ENCODE data around the gene NEUROD2.
"Not testable (repeated sequence)": the region's sequence is repeated elsewhere in the genome, so short reads cannot be mapped to it uniquely, and the experiment has no call there.

NEUROD2 gene

DNA sequence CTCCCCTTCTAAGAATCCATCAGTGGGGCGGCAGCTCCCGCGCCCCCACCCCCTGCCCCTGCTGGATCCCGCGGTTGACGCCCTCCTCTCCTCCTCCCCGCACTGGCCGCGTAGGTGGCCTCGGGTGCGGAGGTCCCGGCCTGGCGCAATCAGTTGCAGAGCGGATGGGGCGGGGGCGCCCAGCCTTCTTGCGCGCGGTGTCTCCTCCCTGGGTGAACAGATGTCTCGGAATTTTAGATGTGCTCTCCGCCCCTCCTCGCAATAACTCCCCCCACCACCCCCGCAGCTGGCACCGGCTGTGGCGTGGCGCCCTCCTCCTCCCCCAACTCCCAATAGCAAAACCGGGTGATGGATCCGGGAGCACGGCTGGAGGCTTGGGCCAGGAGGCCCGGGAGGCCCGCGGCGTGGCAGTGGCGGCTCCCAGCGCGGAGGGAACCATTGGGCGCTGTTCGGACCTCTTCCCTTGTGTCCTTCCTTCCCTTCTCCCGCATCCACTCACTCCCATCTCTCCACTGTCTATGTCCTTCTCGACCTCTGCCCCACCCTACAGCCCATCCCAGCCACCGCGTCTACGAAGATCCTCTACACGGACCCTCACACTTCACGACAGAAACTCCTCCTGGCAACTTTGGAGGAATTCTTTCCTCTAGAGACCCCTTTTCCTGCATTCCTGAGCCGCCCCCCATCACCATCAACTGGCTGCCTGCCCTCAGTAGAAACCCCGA is 11.0 kb downstream of the NEUROD2 start:
- H3K4me2 ChIP-seq (ENCODE audit: low read length): no peak overlapping the region
- peaks cover 88% of the 10 kb centered on the region for H3K27me3 ChIP-seq (ENCODE audit: control insufficient read depth, insufficient read depth, low read length)
- H3K4me1 ChIP-seq (ENCODE audit: control insufficient read depth, insufficient read depth, low read length): no peaks in the 10 kb centered on the region
- no peaks in the 10 kb centered on the region for H3K9me3 ChIP-seq (replicated peaks; ENCODE audit: low read length)
- H3K36me3 ChIP-seq (ENCODE audit: insufficient read depth, low read length): no peaks in the 10 kb centered on the region
- no peak overlapping the region for H3K9ac ChIP-seq (ENCODE audit: low read depth, low read length)
- no peak overlapping the region for H3K4me3 ChIP-seq (ENCODE audit: low read length)

GRCh38 chr17:39595928-39596510 is 11.7 kb downstream of the NEUROD2 start:
- Histone ChIP-seq H3K4me2 (ENCODE audit: low read length) (no peak overlapping the region), H3K9ac (ENCODE audit: low read depth, low read length) (no peak overlapping the region), H3K27me3 (ENCODE audit: control insufficient read depth, insufficient read depth, low read length) (peaks cover 87% of the 10 kb centered on the region), H3K36me3 (ENCODE audit: insufficient read depth, low read length) (no peaks in the 10 kb centered on the region), H3K4me1 (ENCODE audit: control insufficient read depth, insufficient read depth, low read length) (no peaks in the 10 kb centered on the region), H3K9me3 (replicated peaks; ENCODE audit: low read length) (no peaks in the 10 kb centered on the region), H3K4me3 (ENCODE audit: low read length) (no peak overlapping the region)

- H3K4me1 ChIP-seq (ENCODE audit: control insufficient read depth, insufficient read depth, low read length): no peaks in the 10 kb centered on the region
- no peaks in the 10 kb centered on the region for H3K36me3 ChIP-seq (ENCODE audit: insufficient read depth, low read length)
- H3K9me3 ChIP-seq (replicated peaks; ENCODE audit: low read length): no peaks in the 10 kb centered on the region
- no peak overlapping the region for H3K9ac ChIP-seq (ENCODE audit: low read depth, low read length)
- no peak overlapping the region for H3K4me2 ChIP-seq (ENCODE audit: low read length)
- H3K4me3 ChIP-seq (ENCODE audit: low read length): no peak overlapping the region
- H3K27me3 ChIP-seq (ENCODE audit: control insufficient read depth, insufficient read depth, low read length): peaks cover 80% of the 10 kb centered on the region
These were observed 12.4 kb downstream of the NEUROD2 start for GRCh38 chr17:39595294-39595693.

DNA sequence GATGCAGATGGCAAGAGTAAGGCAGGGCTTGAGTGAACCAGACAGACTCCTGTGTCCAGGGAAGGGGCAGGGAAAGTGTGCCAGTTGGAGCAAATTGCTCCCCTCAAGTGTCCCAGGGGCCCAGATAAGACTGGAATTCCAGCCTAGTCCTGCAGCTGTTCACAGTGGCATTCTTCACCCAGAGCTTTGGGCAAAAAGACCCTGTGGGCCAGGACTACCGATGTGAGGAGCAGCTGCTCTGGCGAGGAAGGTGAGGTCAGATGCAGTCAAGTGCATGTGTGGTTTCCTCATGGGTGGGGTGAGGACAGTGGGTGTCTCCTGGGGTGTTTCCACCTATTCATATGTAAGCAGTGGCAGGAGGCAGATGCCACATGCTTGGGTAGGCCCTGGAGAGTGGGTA is 14.3 kb downstream of the NEUROD2 start:
- Histone ChIP-seq H3K9me3 (replicated peaks; ENCODE audit: low read length) (no peaks in the 10 kb centered on the region), H3K27me3 (ENCODE audit: control insufficient read depth, insufficient read depth, low read length) (peaks cover 61% of the 10 kb centered on the region)

DNA sequence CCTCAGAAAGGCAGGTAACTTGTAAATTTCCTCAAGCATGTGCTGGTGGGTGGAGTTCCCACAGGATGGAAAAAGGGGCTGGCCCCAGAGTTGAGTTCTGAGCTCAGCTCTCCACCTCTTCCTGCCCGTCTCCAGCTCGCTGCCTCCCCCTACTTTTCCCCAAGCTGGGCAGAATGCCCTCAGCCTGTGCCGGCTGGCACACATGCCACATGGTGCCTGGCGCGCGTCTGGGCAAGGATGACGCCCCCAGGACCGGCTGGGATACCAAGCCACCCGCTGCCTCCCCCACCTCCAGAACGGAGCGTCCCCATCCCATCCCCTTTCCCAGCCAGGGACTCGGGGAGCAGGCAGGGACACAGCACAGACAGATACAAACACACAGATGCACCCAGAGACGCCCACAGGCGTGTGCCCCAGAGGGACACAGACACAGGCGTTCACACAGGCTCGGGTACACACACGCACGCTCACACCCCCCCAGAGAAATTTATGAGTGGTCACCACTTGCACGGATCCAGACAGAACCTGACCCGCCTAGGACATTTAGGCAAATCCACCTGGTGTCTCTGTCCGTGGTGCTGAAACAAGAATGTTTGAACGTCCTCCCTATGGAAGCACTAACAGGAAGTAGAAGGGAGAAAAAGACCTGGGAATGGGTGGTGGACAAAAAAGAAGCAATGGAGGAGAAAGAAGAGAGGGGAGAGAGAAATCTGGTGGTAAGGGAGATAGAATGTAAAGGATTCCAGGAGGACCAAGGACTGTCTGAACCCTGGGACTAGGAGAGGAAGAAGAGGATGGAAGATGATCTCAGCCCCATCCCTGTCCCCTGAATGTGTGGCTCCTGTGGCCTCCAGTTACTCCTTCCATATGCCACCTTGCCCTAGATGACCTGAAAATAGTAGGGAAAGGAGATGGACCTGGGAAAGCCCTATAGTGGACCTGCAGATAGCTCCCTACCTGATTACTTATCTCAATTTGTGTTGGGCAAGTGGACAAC is 15.5 kb downstream of the NEUROD2 start:
- H3K36me3 ChIP-seq (ENCODE audit: insufficient read depth, low read length): no peaks in the 10 kb centered on the region
- H3K4me1 ChIP-seq (ENCODE audit: control insufficient read depth, insufficient read depth, low read length): no peaks in the 10 kb centered on the region
- H3K9ac ChIP-seq (ENCODE audit: low read depth, low read length): no peak overlapping the region
- H3K4me2 ChIP-seq (ENCODE audit: low read length): no peak overlapping the region
- no peaks in the 10 kb centered on the region for H3K9me3 ChIP-seq (replicated peaks; ENCODE audit: low read length)
- H3K27me3 ChIP-seq (ENCODE audit: control insufficient read depth, insufficient read depth, low read length): peaks cover 54% of the 10 kb centered on the region
- no peak overlapping the region for H3K4me3 ChIP-seq (ENCODE audit: low read length)

More for the DNA sequence above, 14.3 kb downstream of the NEUROD2 start:
- H3K4me2 ChIP-seq (ENCODE audit: low read length): no peak overlapping the region
- H3K4me1 ChIP-seq (ENCODE audit: control insufficient read depth, insufficient read depth, low read length): no peaks in the 10 kb centered on the region
- no peak overlapping the region for H3K9ac ChIP-seq (ENCODE audit: low read depth, low read length)
- H3K4me3 ChIP-seq (ENCODE audit: low read length): no peak overlapping the region
- H3K36me3 ChIP-seq (ENCODE audit: insufficient read depth, low read length): no peaks in the 10 kb centered on the region

GRCh38 chr17:39590180-39590579 is 17.5 kb downstream of the NEUROD2 start:
- not testable (repeated sequence) for H3K4me1 ChIP-seq (ENCODE audit: control insufficient read depth, insufficient read depth, low read length); H3K36me3 ChIP-seq (ENCODE audit: insufficient read depth, low read length); H3K4me3 ChIP-seq (ENCODE audit: low read length); H3K4me2 ChIP-seq (ENCODE audit: low read length); H3K9me3 ChIP-seq (replicated peaks; ENCODE audit: low read length); H3K9ac ChIP-seq (ENCODE audit: low read depth, low read length)
- H3K27me3 ChIP-seq (ENCODE audit: control insufficient read depth, insufficient read depth, low read length): peaks cover 33% of the 10 kb centered on the region

GRCh38 chr17:39582658-39583057 is 25.1 kb downstream of the NEUROD2 start:
- H3K36me3 ChIP-seq (ENCODE audit: insufficient read depth, low read length): no peaks in the 10 kb centered on the region
- no peak overlapping the region for H3K9ac ChIP-seq (ENCODE audit: low read depth, low read length)
- H3K9me3 ChIP-seq (replicated peaks; ENCODE audit: low read length): no peaks in the 10 kb centered on the region
- no peaks in the 10 kb centered on the region for H3K4me1 ChIP-seq (ENCODE audit: control insufficient read depth, insufficient read depth, low read length)
- peaks cover 24% of the 10 kb centered on the region for H3K27me3 ChIP-seq (ENCODE audit: control insufficient read depth, insufficient read depth, low read length)
- no peak overlapping the region for H3K4me2 ChIP-seq (ENCODE audit: low read length)
- no peak overlapping the region for H3K4me3 ChIP-seq (ENCODE audit: low read length)

- Histone ChIP-seq H3K36me3 (ENCODE audit: insufficient read depth, low read length) (no peaks in the 10 kb centered on the region), H3K9ac (ENCODE audit: low read depth, low read length) (no peak overlapping the region), H3K9me3 (replicated peaks; ENCODE audit: low read length) (no peaks in the 10 kb centered on the region), H3K27me3 (ENCODE audit: control insufficient read depth, insufficient read depth, low read length) (peaks cover 24% of the 10 kb centered on the region), H3K4me1 (ENCODE audit: control insufficient read depth, insufficient read depth, low read length) (no peaks in the 10 kb centered on the region), H3K4me3 (ENCODE audit: low read length) (no peak overlapping the region), H3K4me2 (ENCODE audit: low read length) (no peak overlapping the region)
These were observed 26.0 kb downstream of the NEUROD2 start for GRCh38 chr17:39581759-39582085.

DNA sequence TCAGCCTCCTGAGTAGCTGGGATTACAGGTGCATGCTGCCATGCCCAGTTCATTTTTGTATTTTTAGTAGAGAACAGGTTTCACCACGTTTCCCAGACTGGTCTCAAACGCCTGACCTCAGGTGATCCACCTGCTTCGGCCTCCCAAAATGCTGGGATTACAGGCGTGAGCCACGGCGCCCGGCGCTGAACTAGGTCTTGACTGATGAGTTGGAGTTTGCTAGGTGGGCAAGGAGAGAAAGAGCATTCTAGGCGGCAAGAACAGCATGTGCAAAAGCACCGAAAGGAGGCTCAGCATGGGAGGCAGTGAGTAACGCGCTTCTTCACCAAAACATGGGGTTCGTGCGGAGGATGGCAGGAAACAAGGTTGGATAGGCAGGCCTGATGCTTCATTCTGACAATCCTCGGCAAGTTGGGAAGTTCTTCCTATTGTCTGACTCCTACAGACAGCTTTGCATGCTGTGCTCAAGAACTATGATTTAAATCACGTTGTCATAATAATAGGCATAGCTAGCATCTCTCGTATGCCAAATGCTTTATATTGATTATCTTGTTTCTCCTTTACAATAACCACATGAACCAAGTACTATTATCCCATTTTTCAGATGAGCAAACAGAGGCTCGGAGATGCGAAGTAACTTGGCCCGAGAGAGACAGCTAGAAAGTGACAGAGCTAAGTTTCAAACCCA is 26.5 kb downstream of the NEUROD2 start:
- no peak overlapping the region for H3K4me2 ChIP-seq (ENCODE audit: low read length)
- no peaks in the 10 kb centered on the region for H3K9me3 ChIP-seq (replicated peaks; ENCODE audit: low read length)
- H3K9ac ChIP-seq (ENCODE audit: low read depth, low read length): no peak overlapping the region
- no peaks in the 10 kb centered on the region for H3K4me1 ChIP-seq (ENCODE audit: control insufficient read depth, insufficient read depth, low read length)
- no peaks in the 10 kb centered on the region for H3K36me3 ChIP-seq (ENCODE audit: insufficient read depth, low read length)
- H3K27me3 ChIP-seq (ENCODE audit: control insufficient read depth, insufficient read depth, low read length): peaks cover 24% of the 10 kb centered on the region
- H3K4me3 ChIP-seq (ENCODE audit: low read length): no peak overlapping the region

DNA sequence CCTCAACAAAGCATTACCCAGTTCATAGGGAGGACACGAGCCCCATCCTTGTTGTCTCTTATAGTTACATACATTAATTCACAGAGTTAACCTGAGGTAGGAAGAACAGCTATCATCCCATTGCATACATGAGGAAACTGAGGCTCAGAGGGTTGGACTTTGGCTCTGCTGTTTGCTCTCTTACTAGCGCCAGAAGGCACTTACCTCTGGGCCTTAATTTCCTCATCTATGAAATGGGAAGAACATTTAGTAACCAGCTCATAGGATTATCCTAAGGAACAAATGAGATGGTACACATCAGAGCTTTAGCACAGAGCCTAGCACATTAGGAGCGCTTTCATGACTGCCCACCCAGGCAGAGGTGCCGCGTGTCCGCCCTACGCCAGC is 27.6 kb downstream of the NEUROD2 start:
- Histone ChIP-seq H3K36me3 (ENCODE audit: insufficient read depth, low read length) (no peaks in the 10 kb centered on the region), H3K4me1 (ENCODE audit: control insufficient read depth, insufficient read depth, low read length) (no peaks in the 10 kb centered on the region), H3K27me3 (ENCODE audit: control insufficient read depth, insufficient read depth, low read length) (peaks cover 24% of the 10 kb centered on the region), H3K4me2 (ENCODE audit: low read length) (no peak overlapping the region), H3K9me3 (replicated peaks; ENCODE audit: low read length) (no peaks in the 10 kb centered on the region), H3K9ac (ENCODE audit: low read depth, low read length) (no peak overlapping the region), H3K4me3 (ENCODE audit: low read length) (no peak overlapping the region)

All from skeletal muscle satellite cell (primary cell).